Measurements from ENCODE around the gene TMEM178A. TPM values are rescaled to one million over a fixed set of nuclear protein-coding genes. Genes with fewer than 3 reads are reported as not detected.

TMEM178A gene
- total RNA-seq, 1 donor from 2014 or later = 1.9 TPM

GRCh38 chr2:39667104-39667885, 1.6 kb downstream of the TMEM178A start:
- no peak for ATAC-seq (ENCODE audit: poor library complexity)
- intact Hi-C loops (cut with DNase I) = no loop called here
- DNase-seq = no peak

DNA sequence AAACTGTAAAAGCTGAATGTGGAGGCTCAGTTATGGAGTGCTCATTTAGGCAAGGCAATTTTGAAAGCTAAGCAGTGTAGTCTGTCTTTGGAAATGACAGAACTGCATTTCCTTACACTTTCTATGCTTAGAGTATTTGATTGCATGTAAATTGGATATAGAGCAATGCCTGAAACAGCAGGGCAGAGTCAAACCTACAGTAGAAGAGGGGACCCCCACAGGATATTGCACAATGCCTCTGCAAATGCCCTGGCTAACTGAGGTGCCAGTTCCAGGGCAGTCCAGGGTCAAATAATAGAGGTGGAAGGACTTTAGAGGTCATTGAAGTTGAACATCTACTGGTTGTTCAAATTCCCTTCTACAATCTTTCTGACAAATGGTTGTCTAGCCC, 2.2 kb downstream of the TMEM178A start:
- intact Hi-C loops (cut with DNase I) = no loop called here
- no peak for DNase-seq
- no peak for ATAC-seq (ENCODE audit: poor library complexity)

DNA sequence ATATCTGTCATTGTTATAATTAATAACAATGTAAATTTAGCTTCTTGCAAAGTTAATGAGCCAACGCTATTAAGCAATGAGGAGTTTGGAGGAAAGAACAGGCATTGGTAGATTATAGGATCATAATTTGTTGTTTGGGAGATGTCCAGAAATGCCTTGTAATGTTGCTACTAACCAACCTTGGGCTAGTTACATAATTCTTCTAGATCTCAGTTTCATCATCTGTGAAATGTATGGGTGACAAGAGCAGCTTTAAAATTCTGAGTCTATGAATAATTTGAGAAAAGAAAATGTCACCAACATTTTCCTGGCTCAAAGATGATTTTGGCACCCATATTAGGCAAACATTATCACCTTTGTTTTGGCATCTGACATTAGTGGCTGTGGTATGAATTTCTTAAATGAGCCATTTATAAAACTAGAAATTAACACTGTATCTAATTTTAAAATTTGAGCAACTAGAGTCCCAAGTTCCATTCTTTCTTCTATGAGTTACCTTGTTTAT, 2.9 kb downstream of the TMEM178A start:
- no peak for ATAC-seq (ENCODE audit: poor library complexity)
- intact Hi-C loops (cut with DNase I) = no loop called here
- no peak for DNase-seq

- intact Hi-C loops (cut with DNase I) = no loop called here
- DNase-seq (no peak), ATAC-seq (ENCODE audit: poor library complexity) (no peak)
These were observed 5.9 kb downstream of the TMEM178A start for GRCh38 chr2:39671604-39672003.

GRCh38 chr2:39673018-39673417, 7.3 kb downstream of the TMEM178A start:
- ATAC-seq (ENCODE audit: poor library complexity) (no peak), DNase-seq (no peak)
- intact Hi-C loops (cut with DNase I) = no loop called here

- ATAC-seq (ENCODE audit: poor library complexity) = no peak
- DNase-seq = no peak
- intact Hi-C loops (cut with DNase I) = no loop called here
These were observed 10.6 kb downstream of the TMEM178A start for GRCh38 chr2:39676342-39676741.

- ATAC-seq (ENCODE audit: poor library complexity) (no peak), DNase-seq (no peak)
- intact Hi-C loops (cut with DNase I) = no loop called here
These were observed 12.5 kb downstream of the TMEM178A start for GRCh38 chr2:39678170-39678569.

GRCh38 chr2:39679805-39680204, 14.1 kb downstream of the TMEM178A start:
- intact Hi-C loops (cut with DNase I) = no loop called here
- peak; percentile 63 for ATAC-seq (ENCODE audit: poor library complexity)
- no peak for DNase-seq

DNA sequence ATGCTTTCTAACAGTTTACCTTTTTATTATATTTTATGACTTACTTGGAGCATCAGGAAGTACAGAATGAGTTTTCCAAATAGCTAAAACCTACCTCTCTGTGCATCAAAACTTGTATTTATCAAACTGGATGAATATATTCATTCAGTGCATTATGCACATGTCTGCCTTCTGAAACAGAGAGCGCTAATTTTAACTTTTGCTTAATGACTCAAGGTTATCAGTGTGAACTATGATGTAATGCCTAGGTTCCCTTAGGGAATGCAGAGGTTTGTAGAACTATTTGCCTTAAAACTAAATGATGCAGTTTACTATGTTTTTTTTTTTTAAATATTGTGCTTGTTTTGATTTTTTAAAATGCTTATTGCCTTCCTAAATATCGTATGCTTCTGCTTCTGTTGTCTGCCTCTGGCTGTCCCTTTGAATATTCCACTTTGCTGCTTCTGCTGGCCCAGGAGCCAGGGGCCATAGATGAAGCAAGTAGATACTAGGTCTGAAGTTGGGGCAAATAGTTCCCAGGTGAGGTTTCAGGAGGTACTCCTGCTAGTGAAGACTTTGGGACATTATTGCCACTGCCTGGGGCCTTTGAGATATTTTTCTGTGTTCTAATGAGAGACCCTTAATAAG, 16.5 kb downstream of the TMEM178A start:
- DNase-seq (no peak), ATAC-seq (ENCODE audit: poor library complexity) (peak; percentile 68)
- intact Hi-C loops (cut with DNase I) = no loop called here

DNA sequence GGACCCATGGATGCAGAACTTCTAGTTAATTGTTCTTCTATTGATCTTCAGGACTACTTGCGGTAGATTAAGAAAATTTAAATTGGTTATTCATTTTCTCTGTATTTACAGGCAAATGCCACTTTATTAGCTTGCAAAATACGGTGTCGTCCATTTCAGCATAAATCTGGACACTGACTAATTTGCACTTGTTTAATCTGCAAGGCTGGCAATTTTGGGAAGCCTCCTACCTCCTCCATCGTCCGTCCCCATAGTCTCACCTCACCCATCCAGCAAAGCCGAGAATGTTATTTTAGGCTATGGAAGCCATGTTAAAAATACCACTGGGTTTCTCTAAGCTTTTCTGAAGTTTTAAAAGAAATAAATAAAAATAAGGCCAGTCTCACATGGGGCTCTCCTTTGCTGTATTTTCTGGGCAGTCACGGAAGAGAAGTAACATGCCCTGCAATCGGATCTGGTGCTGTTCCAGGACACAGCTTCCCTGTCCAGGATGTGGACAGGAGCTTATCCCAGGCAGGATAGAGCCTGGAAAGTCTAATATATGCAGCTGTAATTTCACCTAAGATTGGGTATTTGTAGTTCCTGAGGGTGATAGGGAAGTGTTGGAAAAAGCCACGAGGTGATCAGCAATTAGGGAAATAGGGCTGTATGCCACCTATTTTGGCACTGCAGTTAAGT, 17.4 kb downstream of the TMEM178A start:
- no peak for ATAC-seq (ENCODE audit: poor library complexity)
- no peak for DNase-seq
- intact Hi-C loops (cut with DNase I) = no loop called here

DNA sequence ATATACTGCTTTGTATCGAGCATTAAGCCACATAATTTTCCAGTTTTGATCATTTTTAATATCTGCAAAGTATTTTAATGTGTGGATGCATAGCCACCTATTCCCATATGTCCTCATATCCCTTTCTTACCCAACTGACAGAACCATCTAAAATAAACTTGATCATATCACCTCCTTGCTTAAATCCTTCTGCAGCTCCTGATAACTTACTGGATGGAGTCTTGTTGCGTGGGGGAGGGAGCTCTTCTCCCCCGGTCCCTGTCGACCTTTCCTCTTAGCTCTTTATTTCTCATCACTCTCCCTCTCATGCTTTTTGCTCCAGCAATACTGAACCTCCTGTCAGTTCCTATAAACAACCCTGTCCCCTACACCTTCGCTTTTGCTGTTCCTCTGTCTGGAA, 18.7 kb downstream of the TMEM178A start:
- ATAC-seq (ENCODE audit: poor library complexity) (no peak), DNase-seq (no peak)
- intact Hi-C loops (cut with DNase I) = no loop called here

- ATAC-seq (ENCODE audit: poor library complexity) = no peak
- intact Hi-C loops (cut with DNase I) = no loop called here
- no peak for DNase-seq
These were observed 19.4 kb downstream of the TMEM178A start for GRCh38 chr2:39685126-39685525.

GRCh38 chr2:39686456-39686855, 20.7 kb downstream of the TMEM178A start:
- no peak for ATAC-seq (ENCODE audit: poor library complexity)
- intact Hi-C loops (cut with DNase I) = no loop called here

GRCh38 chr2:39688181-39688580, 22.5 kb downstream of the TMEM178A start:
- ATAC-seq (ENCODE audit: poor library complexity) (no peak), DNase-seq (no peak)
- intact Hi-C loops (cut with DNase I) = no loop called here

More at GRCh38 chr2:39686456-39686855, 20.7 kb downstream of the TMEM178A start:
- no peak for DNase-seq

DNA sequence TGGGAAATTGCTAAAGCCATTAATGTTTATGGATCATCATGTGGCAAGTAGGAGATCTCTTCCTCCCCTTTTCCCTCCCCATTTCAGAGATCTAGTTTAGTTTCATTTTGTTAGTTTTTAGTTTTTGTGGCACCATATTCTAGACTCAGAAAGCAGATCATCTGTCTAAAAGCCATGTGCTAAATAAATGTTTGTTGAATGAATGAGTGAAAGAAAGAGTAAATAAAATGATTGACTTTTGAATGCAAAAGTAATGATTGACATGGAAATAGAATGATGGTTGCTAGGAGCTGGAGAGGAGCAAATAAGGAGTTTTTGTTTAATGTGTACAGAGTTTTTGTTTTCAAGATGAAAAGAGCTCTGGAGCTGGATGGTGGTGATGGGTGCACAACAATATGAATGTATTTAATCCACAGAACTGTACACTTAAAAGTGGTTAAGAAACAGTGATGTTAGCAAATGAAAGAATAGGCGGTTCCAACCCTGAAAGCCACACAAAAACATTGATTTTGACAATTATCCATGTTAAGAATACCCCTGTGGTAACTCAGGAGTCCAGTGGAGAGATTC, 23.6 kb downstream of the TMEM178A start:
- ATAC-seq (ENCODE audit: poor library complexity) (no peak), DNase-seq (no peak)
- intact Hi-C loops (cut with DNase I) = no loop called here

- DNase-seq = no peak
- intact Hi-C loops (cut with DNase I) = loop anchor here (10.0 kb wide), 2 partner anchors 175 to 315 kb away; no protein-coding TSS in a partner anchor
- ATAC-seq (ENCODE audit: poor library complexity) = no peak
These were observed 24.2 kb downstream of the TMEM178A start for GRCh38 chr2:39689876-39690275.

DNA sequence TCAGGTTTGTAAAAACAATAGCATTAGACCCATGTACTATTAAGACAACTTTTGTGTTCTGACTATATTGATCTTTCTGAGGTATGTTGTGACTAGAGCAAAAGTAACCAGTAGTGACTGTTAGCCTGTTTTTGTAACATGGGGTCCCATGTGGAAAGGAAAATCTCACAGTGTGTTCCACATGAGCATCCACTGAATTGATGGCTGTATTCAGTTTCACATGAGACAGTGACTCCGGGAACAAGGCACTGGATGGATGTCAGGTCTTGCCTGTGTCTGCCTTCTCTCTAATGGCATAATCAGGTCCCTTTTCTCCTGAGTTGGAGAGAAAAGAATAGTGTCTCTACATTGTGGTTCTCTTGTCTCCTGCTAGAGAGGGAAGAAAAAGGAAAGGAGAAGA, 27.5 kb downstream of the TMEM178A start:
- ATAC-seq (ENCODE audit: poor library complexity) (no peak), DNase-seq (no peak)
- intact Hi-C loops (cut with DNase I) = loop anchor here (10.0 kb wide), 2 partner anchors 178 to 318 kb away; no protein-coding TSS in a partner anchor

- intact Hi-C loops (cut with DNase I) = loop anchor here (5.0 to 10.0 kb wide), 3 partner anchors 104 to 321 kb away; no protein-coding TSS in a partner anchor
- no peak for DNase-seq
- ATAC-seq (ENCODE audit: poor library complexity) = peak; percentile 61
These were observed 30.4 kb downstream of the TMEM178A start for GRCh38 chr2:39696101-39696553.

DNA sequence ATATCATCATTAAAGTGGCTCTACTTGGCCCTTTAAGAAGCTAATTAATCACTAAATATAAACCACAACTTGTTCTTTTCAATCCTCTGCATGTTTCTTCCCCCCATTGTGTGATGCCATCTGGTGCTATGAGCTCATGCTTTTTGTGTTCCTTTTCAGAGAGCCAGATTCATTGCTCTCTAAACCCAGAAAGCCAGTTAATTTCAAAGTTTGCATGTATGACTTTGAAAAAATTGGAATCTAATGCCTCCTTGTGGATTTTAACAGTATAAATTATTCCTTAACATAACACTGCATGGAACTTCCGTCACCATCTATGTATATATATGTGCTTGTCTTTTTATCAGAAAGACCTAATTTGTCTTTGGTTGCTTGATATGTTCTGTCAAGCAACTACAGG, 31.1 kb downstream of the TMEM178A start:
- intact Hi-C loops (cut with DNase I) = loop anchor here (5.0 to 10.0 kb wide), 3 partner anchors 105 to 322 kb away; no protein-coding TSS in a partner anchor
- ATAC-seq (ENCODE audit: poor library complexity) = peak; percentile 79
- DNase-seq = no peak
